C4-2B (cell line): Measurements from ENCODE around the gene STAC2.
"Not testable (repeated sequence)": the region's sequence is repeated elsewhere in the genome, so short reads cannot be mapped to it uniquely, and the experiment has no call there.

Experiments used
- H3K27ac ChIP-seq: fragments of 450-650 bp; 2 replicates; pipeline ENCODE4 v1.5.1; 2017
- ZFX ChIP-seq: fragments of 450-650 bp; IDR thresholded peaks from 2 replicates; pipeline ENCODE4 v1.6.1; 2017
- TF ChIP-seq, protein P1 (sequence below): fragments of 450-650 bp; conservative IDR thresholded peaks from 2 replicates; pipeline ENCODE4 v1.5.1; 2017; ENCODE audit warnings: mild to moderate bottlenecking

STAC2 gene

DNA sequence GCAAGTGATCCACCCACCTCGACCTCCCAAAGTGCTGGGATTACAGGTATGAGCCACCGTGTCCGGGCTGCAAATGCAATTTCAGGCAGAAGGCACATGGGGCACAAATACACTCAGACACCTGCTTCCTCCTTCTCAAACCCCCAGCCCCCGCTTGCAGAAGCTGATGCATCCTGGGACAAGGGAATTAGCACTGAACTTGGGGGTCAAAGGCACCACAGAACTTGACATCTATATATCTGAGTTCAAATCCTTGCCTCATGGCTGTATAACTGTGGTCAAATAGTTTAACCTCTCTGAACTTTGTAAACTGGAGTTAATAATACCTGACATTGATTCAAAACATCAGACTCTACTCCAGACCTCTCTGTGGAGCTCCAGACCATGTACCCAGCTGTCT is 55.6 kb downstream of the STAC2 start:
- TF ChIP-seq, protein P1, sequence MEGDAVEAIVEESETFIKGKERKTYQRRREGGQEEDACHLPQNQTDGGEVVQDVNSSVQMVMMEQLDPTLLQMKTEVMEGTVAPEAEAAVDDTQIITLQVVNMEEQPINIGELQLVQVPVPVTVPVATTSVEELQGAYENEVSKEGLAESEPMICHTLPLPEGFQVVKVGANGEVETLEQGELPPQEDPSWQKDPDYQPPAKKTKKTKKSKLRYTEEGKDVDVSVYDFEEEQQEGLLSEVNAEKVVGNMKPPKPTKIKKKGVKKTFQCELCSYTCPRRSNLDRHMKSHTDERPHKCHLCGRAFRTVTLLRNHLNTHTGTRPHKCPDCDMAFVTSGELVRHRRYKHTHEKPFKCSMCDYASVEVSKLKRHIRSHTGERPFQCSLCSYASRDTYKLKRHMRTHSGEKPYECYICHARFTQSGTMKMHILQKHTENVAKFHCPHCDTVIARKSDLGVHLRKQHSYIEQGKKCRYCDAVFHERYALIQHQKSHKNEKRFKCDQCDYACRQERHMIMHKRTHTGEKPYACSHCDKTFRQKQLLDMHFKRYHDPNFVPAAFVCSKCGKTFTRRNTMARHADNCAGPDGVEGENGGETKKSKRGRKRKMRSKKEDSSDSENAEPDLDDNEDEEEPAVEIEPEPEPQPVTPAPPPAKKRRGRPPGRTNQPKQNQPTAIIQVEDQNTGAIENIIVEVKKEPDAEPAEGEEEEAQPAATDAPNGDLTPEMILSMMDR: no peak
- no peak for TF ChIP-seq ZFX
- no peak overlapping the region for H3K27ac ChIP-seq

DNA sequence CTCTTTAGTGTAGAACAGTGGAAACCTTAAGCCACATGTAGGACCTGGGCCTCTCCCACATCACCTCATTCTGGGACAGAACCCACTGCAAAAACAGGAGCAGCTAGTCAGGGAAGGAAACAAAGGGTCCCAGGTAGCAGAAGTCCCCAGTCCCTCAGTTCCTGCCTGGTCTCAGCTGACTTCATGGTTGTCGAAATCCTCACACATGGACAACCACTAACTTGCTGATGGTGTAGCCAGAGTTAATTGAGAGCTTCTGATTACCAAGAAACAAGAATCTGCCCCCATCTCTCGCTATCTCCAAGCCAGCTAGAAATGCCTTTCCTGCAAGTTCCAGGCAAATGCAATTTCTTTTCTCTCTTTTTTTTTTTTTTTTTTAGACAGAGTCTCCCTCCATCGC is 56.2 kb downstream of the STAC2 start:
- TF ChIP-seq ZFX: no peak
- TF ChIP-seq, protein P1: no peak
- H3K27ac ChIP-seq: no peak overlapping the region

- TF ChIP-seq ZFX: no peak
- TF ChIP-seq, protein P1: no peak
- no peak overlapping the region for H3K27ac ChIP-seq
Measured at GRCh38 chr17:39169101-39169500, 56.6 kb downstream of the STAC2 start.

DNA sequence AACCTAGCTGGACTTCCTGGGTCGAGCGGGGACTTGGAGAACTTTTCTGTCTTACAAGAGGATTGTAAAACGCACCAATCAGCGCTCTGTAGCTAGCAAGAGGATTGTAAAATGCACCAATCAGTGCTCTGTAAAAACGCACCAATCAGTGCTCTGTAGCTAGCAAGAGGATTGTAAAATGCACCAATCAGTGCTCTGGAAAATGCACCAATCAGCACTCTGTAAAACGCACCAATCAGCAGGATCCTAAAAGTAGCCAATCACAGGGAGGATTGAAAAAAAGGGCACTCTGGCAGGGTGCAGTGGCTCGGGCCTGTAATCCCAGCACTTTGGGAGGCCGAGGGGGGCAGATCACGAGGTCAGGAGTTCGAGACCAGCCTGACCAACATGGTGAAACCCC is 57.2 kb downstream of the STAC2 start:
- H3K27ac ChIP-seq: not testable (repeated sequence)

- no peak overlapping the region for H3K27ac ChIP-seq
- no peak for TF ChIP-seq ZFX
- TF ChIP-seq, protein P1: no peak
Measured at GRCh38 chr17:39167476-39167875, 58.3 kb downstream of the STAC2 start.

DNA sequence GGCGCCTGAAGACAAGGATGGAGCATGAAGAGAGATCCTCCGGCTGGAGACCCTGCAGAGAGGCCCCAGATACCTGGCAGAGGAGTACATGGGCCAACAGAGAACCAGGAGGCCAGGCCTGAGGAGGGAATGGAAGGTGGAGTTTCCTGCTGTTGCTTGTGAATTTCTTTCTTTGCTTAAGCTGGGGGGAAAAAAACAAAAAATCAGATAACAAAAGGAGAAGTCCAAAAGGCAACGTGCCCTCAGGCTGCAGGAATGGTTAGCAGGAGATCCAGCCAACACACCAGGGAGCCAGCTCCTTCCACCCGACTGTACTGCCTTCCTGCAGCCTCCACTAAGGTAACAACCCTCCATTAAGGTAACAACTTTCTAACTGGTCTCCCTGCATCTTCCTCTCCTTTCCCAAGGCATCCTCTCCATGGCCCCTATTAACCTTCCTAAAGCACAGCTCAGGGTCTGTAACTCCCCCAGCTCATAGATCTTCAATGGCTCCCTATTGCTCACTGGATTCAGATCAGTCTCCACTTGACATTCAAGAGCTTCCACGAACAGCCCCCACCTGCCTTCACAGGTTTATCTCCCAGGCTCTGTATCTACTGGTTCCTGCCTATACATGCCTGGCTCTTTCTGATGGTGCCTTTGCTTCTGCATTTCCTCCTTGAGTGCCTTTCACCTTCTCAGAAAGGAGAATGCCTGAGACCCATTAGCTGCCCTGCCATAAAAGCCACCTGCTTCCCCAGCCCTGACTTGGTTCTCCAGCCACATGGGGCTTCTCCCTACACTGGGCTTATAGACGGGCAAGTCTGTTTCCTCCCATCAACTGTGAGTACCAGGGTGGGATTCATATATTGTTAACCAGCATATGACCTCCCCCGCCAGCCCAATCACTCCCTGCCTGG is 59.1 kb downstream of the STAC2 start:
- TF ChIP-seq ZFX: no peak
- TF ChIP-seq, protein P1: no peak

GRCh38 chr17:39165841-39166349 is 59.9 kb downstream of the STAC2 start, which contains the start of gene ARL5C:
Gene ARL5C (minus strand): TSS chr17:39166161. CDS start chr17:39165760, 401 bp downstream.
- no peak within 1 kb of the TSS; the same call in 1 of the 2 replicates for H3K27ac ChIP-seq
- no peak for TF ChIP-seq ZFX
- TF ChIP-seq, protein P1: no peak

More for the DNA sequence above, 59.1 kb downstream of the STAC2 start:
- H3K27ac ChIP-seq: no peak overlapping the region
